ENCODE data around the gene ZNF235.
A peak's percentile ranks its signal among the peaks of the same experiment; 100 is the strongest.
"Not testable (repeated sequence)": the region's sequence is repeated elsewhere in the genome, so short reads cannot be mapped to it uniquely, and the experiment has no call there.

The ZNF235 gene

DNA sequence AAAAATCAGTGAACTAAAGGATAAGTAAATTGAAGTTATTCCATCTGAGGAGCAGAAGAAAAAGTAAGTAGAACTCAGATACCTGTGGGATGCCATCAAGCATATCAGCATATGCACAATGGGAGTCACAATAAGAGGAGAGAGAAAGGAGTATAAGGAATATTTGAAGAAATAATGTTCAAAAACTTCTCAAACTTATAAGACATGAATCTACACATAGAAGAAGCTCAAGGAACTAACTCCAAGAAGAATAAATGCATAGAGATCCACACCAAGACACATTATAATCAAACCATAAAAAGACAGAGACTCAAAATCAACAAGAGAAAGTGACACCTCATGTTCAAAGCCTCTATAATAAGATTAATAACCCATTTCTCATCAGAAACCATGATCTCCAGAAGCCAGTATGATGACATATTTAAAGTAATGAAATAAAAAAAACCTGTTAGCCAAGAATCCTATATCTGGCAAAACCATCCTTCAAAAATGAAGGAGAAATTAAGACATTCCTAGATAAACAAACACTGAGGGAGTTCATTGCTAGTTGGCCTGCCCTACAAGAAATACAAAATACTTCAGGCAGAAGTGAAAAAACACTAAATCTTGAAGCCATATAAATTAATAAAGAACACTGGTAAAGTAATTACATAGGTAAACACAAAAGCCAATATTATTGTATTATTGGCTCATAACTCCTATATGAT lies 49.0 kb downstream of the ZNF235 start:
- no peak for DNase-seq

- peak; percentile 17 for DNase-seq
Observed at GRCh38 chr19:44254496-44254895, 50.3 kb downstream of the ZNF235 start.

DNA sequence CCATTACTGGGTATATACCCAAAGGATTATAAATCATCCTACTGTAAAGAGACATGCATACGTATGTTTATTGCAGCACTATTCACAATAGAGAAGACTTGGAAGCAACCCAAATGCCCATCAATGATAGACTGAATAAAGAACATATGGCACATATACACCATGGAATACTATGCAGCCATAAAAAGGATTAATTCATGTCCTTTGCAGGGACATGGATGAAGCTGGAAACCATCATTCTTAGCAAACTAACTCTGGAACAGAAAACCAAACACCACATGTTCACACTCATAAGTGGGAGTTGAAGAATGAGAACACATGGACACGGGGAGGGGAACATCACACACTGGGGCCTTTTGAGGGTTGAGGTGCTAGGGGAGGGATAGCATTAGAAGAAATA lies 51.4 kb downstream of the ZNF235 start:
- not testable (repeated sequence) for DNase-seq

DNA sequence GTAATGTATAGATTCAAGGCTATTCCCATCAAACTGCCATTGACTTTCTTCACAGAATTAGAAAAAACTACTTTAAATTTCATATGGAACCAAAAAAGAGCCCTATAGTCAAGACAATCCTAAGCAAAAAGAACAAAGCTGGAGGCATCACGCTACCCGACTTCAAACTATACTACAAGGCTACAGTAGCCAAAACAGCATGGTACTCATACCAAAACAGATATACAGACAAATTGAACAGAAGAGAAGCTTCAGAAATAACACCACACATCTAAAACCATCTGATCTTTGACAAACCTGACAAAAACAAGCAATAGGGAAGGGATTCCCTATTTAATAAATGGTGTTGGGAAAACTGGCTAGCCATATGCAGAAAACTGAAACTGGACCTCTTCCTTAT lies 52.5 kb downstream of the ZNF235 start:
- not testable (repeated sequence) for DNase-seq

- no peak for DNase-seq
Observed at GRCh38 chr19:44236384-44236783, 68.4 kb downstream of the ZNF235 start.

Data from DMS53 (cell line).